Neuronal stem cell (in vitro differentiated cells): ENCODE measurements around the gene BDH2.

Source experiments
- DNase-seq: peaks from one replicate; pipeline ENCODE4 v3.0.0-alpha.2; 2013; ENCODE audit warnings: low spot score
- H2AFZ ChIP-seq: one replicate; pipeline ENCODE4 v1.6.1; 2013; ENCODE audit warnings: mild to moderate bottlenecking, low read length, inconsistent platforms
- H2AK5ac ChIP-seq: 2 replicates; pipeline ENCODE4 v1.6.1; 2013; ENCODE audit warnings: low read depth, mild to moderate bottlenecking, inconsistent platforms, low read length, moderate library complexity, mixed read lengths
- H2BK120ac ChIP-seq: 2 replicates; pipeline ENCODE4 v1.6.1; 2013; ENCODE audit warnings: low read depth, mild to moderate bottlenecking, inconsistent platforms, low read length, moderate library complexity, mixed read lengths
- H2BK12ac ChIP-seq: one replicate; pipeline ENCODE4 v1.6.1; 2013; ENCODE audit warnings: low read length, inconsistent platforms
- H2BK15ac ChIP-seq: 2 replicates; pipeline ENCODE4 v1.6.1; 2013; ENCODE audit warnings: mild to moderate bottlenecking, low read length, inconsistent platforms, mixed read lengths
- H2BK5ac ChIP-seq: one replicate; pipeline ENCODE4 v1.6.1; 2013; ENCODE audit warnings: inconsistent platforms, mild to moderate bottlenecking, low read length, moderate library complexity
- H3K14ac ChIP-seq: one replicate; pipeline ENCODE4 v1.6.1; 2013; ENCODE audit warnings: low read length, inconsistent platforms
- H3K18ac ChIP-seq: 2 replicates; pipeline ENCODE4 v1.6.1; 2013; ENCODE audit warnings: low read length, inconsistent platforms
- H3K23ac ChIP-seq: 2 replicates; pipeline ENCODE4 v1.6.1; 2013; ENCODE audit warnings: low read depth, mild to moderate bottlenecking, mixed read lengths, low read length, inconsistent platforms; ENCODE audit not compliant: poor library complexity
- H3K27ac ChIP-seq: replicated peaks from 3 replicates; pipeline ENCODE4 v1.5.1; 2013; ENCODE audit warnings: low read length, inconsistent platforms
- H3K27me3 ChIP-seq, 3 experiments: 2 replicates each; pipeline ENCODE4 v1.6.1; 2013; ENCODE audit warnings: low read length in 3 of 3, mild to moderate bottlenecking in 2 of 3, inconsistent platforms in 1 of 3, low read depth in 1 of 3, mixed read lengths in 1 of 3, moderate library complexity in 1 of 3; ENCODE audit not compliant: control insufficient read depth in 3 of 3, insufficient read depth in 3 of 3
- H3K36me3 ChIP-seq, 2 donors: replicated peaks in 1 of 2; 2 replicates each; pipeline ENCODE4 v1.6.1; 2013; ENCODE audit warnings: low read length in 2 of 2; ENCODE audit not compliant: control insufficient read depth in 2 of 2, insufficient read depth in 2 of 2
- H3K4ac ChIP-seq: 2 replicates; pipeline ENCODE4 v1.6.1; 2013; ENCODE audit warnings: inconsistent platforms, mild to moderate bottlenecking, low read length, moderate library complexity
- H3K4me1 ChIP-seq, 2 donors: 1 replicate in 1 of 2; 2 replicates in 1 of 2; pipeline ENCODE4 v1.6.1; 2013; ENCODE audit warnings: low read length in 2 of 2, low read depth in 1 of 2; ENCODE audit not compliant: control insufficient read depth in 2 of 2, insufficient read depth in 1 of 2
- H3K4me2 ChIP-seq: one replicate; pipeline ENCODE4 v1.6.1; 2013; ENCODE audit warnings: mild to moderate bottlenecking, low read length, inconsistent platforms; ENCODE audit not compliant: insufficient read depth, poor library complexity, severe bottlenecking
- H3K4me3 ChIP-seq, 2 donors: 2 replicates each; pipeline ENCODE4 v1.5.1; 2013; ENCODE audit warnings: low read length in 2 of 2, mild to moderate bottlenecking in 2 of 2, inconsistent platforms in 1 of 2, moderate library complexity in 1 of 2
- H3K79me1 ChIP-seq: one replicate; pipeline ENCODE4 v1.6.1; 2013; ENCODE audit warnings: low read depth, mild to moderate bottlenecking, inconsistent platforms, low read length, moderate library complexity
- H3K9ac ChIP-seq: one replicate; pipeline ENCODE4 v1.6.1; 2013; ENCODE audit warnings: mild to moderate bottlenecking, low read depth, low read length, inconsistent platforms; ENCODE audit not compliant: poor library complexity
- H3K9me3 ChIP-seq, 2 donors: replicated peaks in 1 of 2; 2 replicates each; pipeline versions ENCODE3 to v1.6.1; 2013; ENCODE audit warnings: low read length in 2 of 2, mild to moderate bottlenecking in 2 of 2, inconsistent platforms in 1 of 2, low read depth in 1 of 2, mixed read lengths in 1 of 2, moderate library complexity in 1 of 2; ENCODE audit not compliant: control insufficient read depth in 2 of 2, insufficient read depth in 1 of 2
- H4K8ac ChIP-seq: one replicate; pipeline ENCODE4 v1.6.1; 2013; ENCODE audit warnings: low read depth, mild to moderate bottlenecking, inconsistent platforms, low read length, moderate library complexity
- H4K91ac ChIP-seq: one replicate; pipeline ENCODE4 v1.6.1; 2013; ENCODE audit warnings: low read length, low read depth, mild to moderate bottlenecking, inconsistent platforms; ENCODE audit not compliant: poor library complexity
- WGBS, 2 donors: extraction: QIAGEN DNeasy Blood & Tissue Kit; methylation state at CpG; one replicate each; pipeline ENCODE4 v1.1.7; 2013; ENCODE audit warnings: missing lambda C conversion rate in 2 of 2, mixed read lengths in 1 of 2; ENCODE audit not compliant: insufficient read length in 2 of 2, insufficient replicate concordance in 1 of 2; ENCODE audit errors: extremely low coverage in 2 of 2; 5-methylcytosine and 5-hydroxymethylcytosine counted together

BDH2 gene

DNA sequence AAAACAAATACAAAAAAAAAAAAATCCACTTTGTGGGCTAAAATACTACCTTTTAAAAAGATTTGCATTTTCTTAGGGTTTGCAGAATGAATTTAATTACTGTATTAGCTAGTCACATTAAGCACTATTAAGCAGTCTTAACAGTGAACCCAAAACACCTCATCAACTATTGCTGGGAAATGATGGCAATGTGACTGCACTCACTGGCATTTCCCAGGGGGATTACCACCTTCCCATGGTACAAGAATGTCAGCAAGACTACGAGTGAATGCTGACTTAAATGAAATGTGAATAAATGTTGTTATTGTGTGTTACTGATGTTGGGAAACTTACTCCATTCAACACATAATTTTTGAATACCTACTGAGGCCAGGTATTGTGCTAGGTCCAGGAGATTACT, 13.1 kb downstream of the BDH2 start:
- Histone ChIP-seq H2AFZ (no peak overlapping the region), H4K8ac (no peak overlapping the region), H3K27ac (no peak overlapping the region), H3K4me1 (no peaks in the 10 kb centered on the region), H3K27me3 (no peaks in the 10 kb centered on the region), H3K4me3 (no peak overlapping the region), H2AK5ac (no peak overlapping the region), H2BK120ac (no peak overlapping the region), H3K4ac (no peak overlapping the region), H3K9ac (no peak overlapping the region), H3K4me2 (no peak overlapping the region), H4K91ac (no peak overlapping the region), H3K36me3 (peaks cover 23 to 93% of the 10 kb centered on the region in 2 donors), H3K18ac (no peak overlapping the region), H2BK5ac (no peak overlapping the region), H2BK12ac (no peak overlapping the region), H2BK15ac (no peak overlapping the region), H3K23ac (no peak overlapping the region), H3K79me1 (no peaks in the 10 kb centered on the region), H3K14ac (no peak overlapping the region), H3K9me3 (no peaks in the 10 kb centered on the region)
- WGBS, 2 donors: no CpG with 5 or more reads among the region's 1 CpG
- no peak for DNase-seq

DNA sequence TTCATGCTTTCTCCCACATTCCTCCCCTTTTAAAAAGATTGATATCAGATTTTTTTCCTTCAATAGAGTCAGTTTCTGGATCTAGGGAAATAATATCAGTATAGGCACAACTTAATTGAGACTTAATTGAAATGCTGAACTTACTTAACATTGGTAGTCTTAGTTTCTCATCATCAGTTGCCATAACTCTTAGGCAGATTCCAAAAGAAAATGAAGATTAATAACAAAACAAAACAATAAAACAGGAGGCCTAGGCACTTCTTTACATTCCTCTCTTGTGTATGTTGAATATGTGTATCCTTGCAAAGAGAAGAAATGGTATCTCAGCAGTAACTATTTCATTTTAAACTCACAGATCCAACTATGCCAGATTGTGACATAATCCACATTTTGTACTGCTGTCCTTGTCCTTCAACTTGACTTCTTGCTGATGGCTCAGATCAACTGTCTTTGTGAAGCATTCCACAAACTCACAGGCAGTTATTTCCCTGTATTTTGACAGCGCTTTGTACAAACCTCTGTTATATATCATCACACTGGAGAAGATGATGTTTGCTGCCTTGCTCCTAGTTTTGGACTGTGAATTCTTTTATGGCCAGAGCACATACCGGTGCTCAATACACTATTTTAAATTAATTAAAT, 14.0 kb downstream of the BDH2 start:
- no peak overlapping the region for H3K9ac ChIP-seq
- H3K79me1 ChIP-seq: no peaks in the 10 kb centered on the region
- no peak overlapping the region for H3K23ac ChIP-seq
- H3K4me2 ChIP-seq: no peak overlapping the region
- H3K14ac ChIP-seq: no peak overlapping the region
- no peak overlapping the region for H2BK15ac ChIP-seq
- H2AFZ ChIP-seq: no peak overlapping the region
- no peak overlapping the region for H3K18ac ChIP-seq
- peaks cover 25 to 87% of the 10 kb centered on the region in 2 donors for H3K36me3 ChIP-seq
- H2AK5ac ChIP-seq: no peak overlapping the region
- H4K91ac ChIP-seq: no peak overlapping the region
- no peaks in the 10 kb centered on the region for H3K9me3 ChIP-seq
- no peak overlapping the region for H3K27ac ChIP-seq
- no peak overlapping the region for H3K4ac ChIP-seq
- WGBS, 2 donors: no CpG with 5 or more reads among the region's 2 CpGs
- H3K4me3 ChIP-seq: no peak overlapping the region
- DNase-seq: no peak
- H2BK5ac ChIP-seq: no peak overlapping the region
- H2BK12ac ChIP-seq: no peak overlapping the region
- H3K27me3 ChIP-seq: no peaks in the 10 kb centered on the region
- no peaks in the 10 kb centered on the region for H3K4me1 ChIP-seq
- no peak overlapping the region for H4K8ac ChIP-seq
- no peak overlapping the region for H2BK120ac ChIP-seq

DNA sequence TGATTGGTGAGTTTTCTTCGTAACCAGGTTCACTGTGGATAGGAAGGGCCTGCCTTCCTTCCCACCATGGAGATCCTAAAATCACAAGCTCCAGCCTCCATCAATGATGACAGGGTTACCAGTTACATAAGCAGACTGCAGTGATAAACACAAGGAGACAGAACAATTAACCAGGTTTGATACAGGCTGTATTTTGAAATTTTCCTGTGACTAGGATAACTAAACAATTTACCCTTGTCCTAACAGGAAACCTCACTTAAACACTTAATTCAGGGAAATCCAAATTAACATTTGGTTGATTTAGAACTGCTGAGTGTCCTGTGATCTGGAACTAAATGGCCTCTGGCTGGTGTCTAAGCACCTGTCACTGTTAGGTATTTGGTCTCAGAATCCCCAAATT, 20.0 kb downstream of the BDH2 start:
- H4K8ac ChIP-seq: no peak overlapping the region
- no peak overlapping the region for H3K27ac ChIP-seq
- no peak overlapping the region for H3K23ac ChIP-seq
- no peak overlapping the region for H2BK120ac ChIP-seq
- no peak overlapping the region for H3K14ac ChIP-seq
- H3K4ac ChIP-seq: no peak overlapping the region
- no CpG with 5 or more reads among the region's 1 CpG for WGBS, 2 donors
- peaks cover 2 to 3% of the 10 kb centered on the region in 2 donors for H3K4me1 ChIP-seq
- H2AFZ ChIP-seq: no peak overlapping the region
- H2AK5ac ChIP-seq: no peak overlapping the region
- no peak overlapping the region for H3K4me2 ChIP-seq
- H2BK12ac ChIP-seq: no peak overlapping the region
- H3K9me3 ChIP-seq: no peaks in the 10 kb centered on the region
- H2BK5ac ChIP-seq: no peak overlapping the region
- H3K36me3 ChIP-seq: peaks cover 7 to 41% of the 10 kb centered on the region in 2 donors
- no peaks in the 10 kb centered on the region for H3K27me3 ChIP-seq
- no peak overlapping the region for H2BK15ac ChIP-seq
- no peak overlapping the region for H3K9ac ChIP-seq
- no peak for DNase-seq
- no peak overlapping the region for H4K91ac ChIP-seq
- no peak overlapping the region for H3K18ac ChIP-seq
- H3K4me3 ChIP-seq: no peak overlapping the region
- no peaks in the 10 kb centered on the region for H3K79me1 ChIP-seq

DNA sequence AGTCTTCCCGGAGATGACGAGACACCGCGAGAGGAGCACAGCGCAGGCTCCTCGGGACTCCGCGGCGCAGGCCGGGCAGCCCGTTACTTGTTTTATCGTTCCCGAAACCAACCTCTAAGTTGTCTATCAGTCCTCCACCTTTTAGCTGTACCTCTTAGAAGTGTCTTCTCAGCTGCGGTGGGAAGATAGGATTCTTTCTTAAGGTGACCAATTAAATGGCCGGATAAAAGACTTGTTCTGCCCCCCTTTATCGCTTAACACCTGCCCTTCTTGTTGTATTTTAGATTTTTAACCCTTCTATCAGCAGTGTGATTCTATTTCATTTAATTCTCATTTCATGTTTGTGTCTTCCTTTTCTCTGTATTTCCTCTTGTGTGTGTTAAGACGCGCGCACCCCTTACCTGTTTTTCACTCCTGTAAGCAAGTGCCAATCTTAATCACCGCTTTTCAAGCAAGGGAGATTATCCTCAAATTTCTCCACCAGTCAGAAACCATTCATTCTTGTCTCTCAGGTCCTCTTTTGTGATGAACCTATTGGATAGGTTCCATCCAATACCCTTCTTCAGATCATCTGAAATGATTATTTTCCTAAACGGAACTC, 22.8 kb downstream of the BDH2 start, which contains the start of gene SLC9B2:
TSS of gene SLC9B2 (minus strand) at position 15 of the 601 bp plus-strand sequence. CDS start 9,211 bp downstream, outside the sequence.
- DNase-seq: no peak

More for the DNA sequence above, 22.8 kb downstream of the BDH2 start, which contains the start of gene SLC9B2:
- Histone ChIP-seq H3K79me1 (no peaks in the 10 kb centered on the region), H3K4me3 (peak within 1 kb of the TSS; percentile 83 to 91), H3K9me3 (peaks cover 0 to 6% of the 10 kb centered on the region in 2 donors), H2AFZ (peak within 1 kb of the TSS; percentile 97), H3K27ac (no peak within 1 kb of the TSS), H3K27me3 (no peaks in the 10 kb centered on the region), H2BK5ac (peak within 1 kb of the TSS; percentile 59), H2BK15ac (peak within 1 kb of the TSS; percentile 69), H2BK12ac (peak within 1 kb of the TSS; percentile 77), H2AK5ac (no peak within 1 kb of the TSS), H3K4ac (no peak within 1 kb of the TSS), H3K18ac (peak within 1 kb of the TSS; percentile 96), H3K14ac (peak within 1 kb of the TSS; percentile 84), H3K36me3 (peaks cover 3 to 20% of the 10 kb centered on the region in 2 donors), H2BK120ac (peak within 1 kb of the TSS; percentile 88), H3K4me2 (peak within 1 kb of the TSS; percentile 78), H4K91ac (no peak within 1 kb of the TSS), H3K4me1 (peaks cover 2 to 3% of the 10 kb centered on the region in 2 donors), H3K23ac (peak within 1 kb of the TSS; percentile 89), H4K8ac (no peak within 1 kb of the TSS), H3K9ac (peak within 1 kb of the TSS; percentile 95)
- no CpG with 5 or more reads among the region's 21 CpGs for WGBS, 2 donors
